GM21737 (cell line): Measurements from ENCODE around the gene OR5AN1.
A peak's percentile ranks its signal among the peaks of the same experiment; 100 is the strongest.
"Not testable (repeated sequence)": the region's sequence is repeated elsewhere in the genome, so short reads cannot be mapped to it uniquely, and the experiment has no call there.

Experiments used
- ATAC-seq: cut with Tn5 transposase; IDR thresholded peaks from one replicate; pipeline ENCODE4 v1.9.1; 2021; ENCODE audit warnings: mild to moderate bottlenecking, moderate library complexity; ENCODE audit not compliant: unreplicated experiment

Gene OR5AN1

GRCh38 chr11:59358595-59358994 is at the start of gene OR5AN1:
OR5AN1 (plus strand) TSS chr11:59358895; CDS start chr11:59364459, 5,564 bp downstream.
- no peak for ATAC-seq

GRCh38 chr11:59335001-59335400 is 23.7 kb upstream of the OR5AN1 start:
- no peak for ATAC-seq

GRCh38 chr11:59336176-59336575 is 22.5 kb upstream of the OR5AN1 start:
- ATAC-seq = no peak

- no peak for ATAC-seq
Measured at GRCh38 chr11:59336931-59337330, 21.8 kb upstream of the OR5AN1 start.

- ATAC-seq = not testable (repeated sequence)
Measured at GRCh38 chr11:59349657-59350056, 9.0 kb upstream of the OR5AN1 start.

GRCh38 chr11:59355226-59355625 is 3.5 kb upstream of the OR5AN1 start:
- ATAC-seq = no peak

- no peak for ATAC-seq
Measured at GRCh38 chr11:59356561-59356960, 2.1 kb upstream of the OR5AN1 start.

- no peak for ATAC-seq
Measured at GRCh38 chr11:59358020-59358419, 675 bp upstream of the OR5AN1 start.

GRCh38 chr11:59365232-59366018 is 6.7 kb downstream of the OR5AN1 start:
- ATAC-seq = no peak

GRCh38 chr11:59368238-59369022 is 9.7 kb downstream of the OR5AN1 start:
- ATAC-seq = no peak

- not testable (repeated sequence) for ATAC-seq
Measured at GRCh38 chr11:59372324-59372723, 13.6 kb downstream of the OR5AN1 start.

- ATAC-seq = peak; percentile 95
Measured at GRCh38 chr11:59380263-59381059, 21.8 kb downstream of the OR5AN1 start.

GRCh38 chr11:59394186-59394585 is 35.5 kb downstream of the OR5AN1 start:
- ATAC-seq = no peak

- ATAC-seq = no peak
Measured at GRCh38 chr11:59400461-59401261, 42.0 kb downstream of the OR5AN1 start.

GRCh38 chr11:59401262-59401552 is 42.5 kb downstream of the OR5AN1 start:
- ATAC-seq = no peak

GRCh38 chr11:59403546-59403945 is 44.9 kb downstream of the OR5AN1 start:
- ATAC-seq = no peak

- no peak for ATAC-seq
Measured at GRCh38 chr11:59413646-59414045, 55.0 kb downstream of the OR5AN1 start.

- no peak for ATAC-seq
Measured at GRCh38 chr11:59415111-59415510, 56.4 kb downstream of the OR5AN1 start.

GRCh38 chr11:59416613-59417012 is 57.9 kb downstream of the OR5AN1 start:
- ATAC-seq = no peak

GRCh38 chr11:59417023-59417422 is 58.3 kb downstream of the OR5AN1 start:
- no peak for ATAC-seq

- no peak for ATAC-seq
Measured at GRCh38 chr11:59418156-59418555, 59.5 kb downstream of the OR5AN1 start.
